COLO829 (cell line): ENCODE results near the gene COX6B2.
"Not testable (repeated sequence)": the region's sequence is repeated elsewhere in the genome, so short reads cannot be mapped to it uniquely, and the experiment has no call there.

Source experiments
- DNase-seq: peaks from one replicate; pipeline ENCODE4 v3.0.0; 2012; ENCODE audit warnings: low spot score

COX6B2 gene

GRCh38 chr19:55341595-55342531 lies 12.7 kb downstream of the COX6B2 start:
- DNase-seq, result no peak

- DNase-seq, result peak; percentile 59
Measured at GRCh38 chr19:55341171-55341588, 13.3 kb downstream of the COX6B2 start.

- DNase-seq, result no peak
Measured at GRCh38 chr19:55340784-55341147, 13.8 kb downstream of the COX6B2 start.

DNA sequence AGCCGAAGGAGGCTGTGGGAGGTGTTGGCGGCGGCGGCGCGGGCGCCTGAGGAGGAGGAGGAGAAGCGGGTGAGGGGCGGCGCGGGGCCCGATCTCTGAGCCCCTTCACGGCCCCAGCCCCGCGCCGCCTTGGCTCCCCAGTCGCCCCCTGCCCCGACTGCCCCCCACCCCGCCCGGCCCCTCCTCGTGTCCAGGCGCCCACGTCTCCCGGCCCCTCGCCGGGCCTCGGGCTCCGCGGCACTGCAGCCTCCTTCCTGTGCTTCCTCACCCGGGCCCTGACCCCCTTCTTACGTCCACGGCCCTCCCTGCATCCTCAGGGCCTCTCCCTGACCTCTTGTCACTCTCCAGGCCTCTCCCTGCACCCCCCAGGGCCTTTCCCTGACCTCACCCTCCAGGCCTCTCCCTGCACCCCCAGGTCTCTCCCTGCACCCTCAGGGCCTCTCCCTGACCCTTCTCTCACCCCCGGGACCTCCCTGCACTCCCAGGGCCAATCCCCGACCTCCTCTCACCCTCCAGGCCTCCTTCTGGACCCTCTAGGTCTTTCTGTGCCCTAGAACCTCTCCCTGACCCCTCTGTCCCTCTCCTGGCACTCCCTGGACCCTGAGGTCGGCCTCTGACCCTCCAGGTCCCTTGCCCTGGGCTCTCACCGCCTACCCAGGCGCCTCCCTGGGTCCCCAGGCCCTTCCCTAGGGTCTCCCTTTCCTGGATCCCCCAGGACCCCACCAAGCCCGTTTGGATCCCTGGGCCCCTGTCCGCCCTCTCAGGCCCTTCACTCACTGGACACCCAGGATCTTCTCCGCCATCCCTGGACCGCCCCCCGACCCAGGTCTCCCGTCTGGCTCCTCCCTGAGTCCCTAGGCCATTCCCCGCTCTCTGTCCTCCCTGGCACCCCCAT lies 14.4 kb downstream of the COX6B2 start:
- DNase-seq, result no peak

- peak; percentile 100 for DNase-seq
Measured at GRCh38 chr19:55339105-55339888, 15.2 kb downstream of the COX6B2 start, which contains the start of gene KMT5C. KMT5C (plus strand) TSS chr19:55339876; CDS start chr19:55341937, 2,061 bp downstream.

DNA sequence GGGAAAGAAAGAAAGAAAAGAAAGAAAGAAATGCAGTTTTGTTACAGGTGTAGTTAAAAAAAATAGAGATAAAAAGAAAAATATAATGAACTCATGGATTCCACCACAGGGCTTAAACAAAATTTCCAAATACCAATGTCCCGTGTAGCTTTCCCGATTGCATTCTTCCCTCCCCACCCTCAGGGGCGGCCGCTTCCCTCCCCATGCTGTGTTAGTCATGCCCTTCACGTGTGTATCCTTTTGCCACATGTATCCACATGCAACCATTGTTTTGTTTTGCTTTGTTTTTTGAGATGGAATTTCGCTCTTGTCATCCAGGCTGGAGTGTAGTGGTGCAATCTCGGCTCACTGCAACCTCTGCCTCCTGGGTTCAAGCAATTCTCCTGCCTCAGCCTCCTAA lies 18.4 kb downstream of the COX6B2 start:
- no peak for DNase-seq

GRCh38 chr19:55333870-55334269 lies 20.6 kb downstream of the COX6B2 start:
- DNase-seq, result no peak

DNA sequence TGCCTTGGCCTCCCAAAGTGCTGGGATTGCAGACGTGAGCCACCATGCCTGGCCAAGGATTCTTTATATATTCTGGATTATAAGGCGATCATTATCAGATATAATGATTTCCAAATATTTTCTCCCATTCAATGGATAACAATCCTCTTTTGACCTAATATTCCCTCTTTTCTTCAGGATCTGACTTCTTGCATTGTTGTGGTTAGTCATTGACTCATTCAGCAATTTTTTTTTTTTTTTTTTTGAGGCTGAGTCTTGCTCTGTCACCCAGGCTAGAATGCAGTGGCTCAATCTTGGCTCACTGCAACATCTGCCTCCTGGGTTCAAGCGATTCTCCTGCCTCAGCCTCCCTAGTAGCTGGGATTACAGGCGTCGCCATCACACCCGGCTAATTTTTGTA lies 24.7 kb downstream of the COX6B2 start:
- not testable (repeated sequence) for DNase-seq

DNA sequence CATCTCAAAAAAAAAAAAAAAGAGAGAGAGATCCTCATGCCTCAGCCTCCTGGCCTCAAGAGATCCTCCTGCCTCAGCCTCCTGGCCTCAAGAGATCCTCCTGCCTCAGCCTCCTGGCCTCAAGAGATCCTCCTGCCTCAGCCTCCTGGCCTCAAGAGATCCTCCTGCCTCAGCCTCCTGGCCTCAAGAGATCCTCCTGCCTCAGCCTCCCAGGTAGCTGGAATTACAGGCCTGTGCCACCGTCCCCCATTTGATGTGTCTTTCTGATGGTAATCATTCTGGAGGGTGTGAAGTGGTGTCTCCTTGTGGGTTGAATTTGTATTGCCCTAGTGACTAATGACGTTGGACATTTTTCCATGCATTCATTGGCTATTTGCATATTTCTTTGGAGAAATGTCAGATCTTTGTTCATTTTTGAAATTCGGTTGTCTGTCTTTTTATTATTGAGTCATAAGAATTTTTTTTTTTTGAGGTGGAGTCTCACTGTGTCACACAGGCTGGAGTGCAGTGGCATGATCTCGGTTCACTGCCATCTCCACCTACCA lies 25.7 kb downstream of the COX6B2 start:
- DNase-seq, result peak; percentile 48

- DNase-seq, result no peak
Measured at GRCh38 chr19:55325172-55325571, 29.3 kb downstream of the COX6B2 start, which contains the start of gene TMEM150B. TMEM150B (minus strand) TSS chr19:55325341; CDS start chr19:55321036, 4,305 bp downstream.

DNA sequence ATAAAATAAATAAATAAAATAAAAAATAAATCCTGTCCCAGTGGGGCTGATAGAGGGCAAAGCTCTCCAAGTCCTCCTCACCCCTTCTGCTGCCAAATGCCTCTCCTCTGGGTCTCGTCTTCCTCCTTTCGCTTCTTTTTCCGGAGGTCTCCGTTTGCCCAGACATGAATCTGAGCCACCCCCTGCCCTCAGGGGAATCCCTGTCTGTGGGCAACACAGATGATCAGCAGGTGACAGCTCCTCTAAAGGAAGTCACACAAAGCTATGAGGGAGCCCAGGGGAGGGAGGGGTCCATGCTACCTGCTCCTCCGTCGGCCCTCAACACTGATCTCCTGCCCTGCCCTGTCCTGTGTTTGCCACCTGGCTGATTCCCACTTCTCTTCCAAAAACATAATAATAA lies 29.9 kb downstream of the COX6B2 start:
- DNase-seq, result no peak

DNA sequence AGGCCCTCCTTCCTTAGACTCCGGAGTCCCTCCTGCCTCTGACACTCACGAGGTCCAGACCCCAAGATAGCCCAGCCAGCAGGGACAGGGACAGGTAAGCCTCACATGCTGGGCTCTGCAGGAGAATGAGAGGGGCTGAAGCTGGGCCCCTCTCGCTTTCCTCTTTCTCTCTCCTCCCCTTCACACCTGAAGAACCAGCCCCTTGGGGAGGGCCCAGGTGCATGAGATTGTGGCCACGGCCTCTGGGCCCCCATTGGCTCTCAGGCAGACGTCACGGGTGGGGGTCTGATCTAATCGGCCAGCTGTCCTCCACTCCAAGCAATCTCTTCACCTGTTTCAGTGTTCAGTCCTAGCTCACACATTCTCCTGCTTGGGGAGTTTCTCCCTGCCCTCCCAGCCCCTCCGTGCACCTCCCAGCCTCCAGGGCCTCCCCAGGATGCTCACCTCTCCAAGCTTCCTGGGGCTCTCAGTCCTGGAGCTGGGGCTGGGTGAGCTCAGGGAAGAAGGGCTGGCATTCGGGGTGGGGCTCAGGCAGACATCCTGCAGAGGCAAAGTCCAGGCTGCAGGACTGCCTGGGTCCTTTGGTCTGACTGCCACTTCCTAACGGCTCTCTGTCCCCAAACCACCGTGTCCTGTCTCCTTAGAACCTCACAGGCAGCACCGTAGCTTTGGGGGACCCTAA lies 32.2 kb downstream of the COX6B2 start:
- DNase-seq, result no peak

DNA sequence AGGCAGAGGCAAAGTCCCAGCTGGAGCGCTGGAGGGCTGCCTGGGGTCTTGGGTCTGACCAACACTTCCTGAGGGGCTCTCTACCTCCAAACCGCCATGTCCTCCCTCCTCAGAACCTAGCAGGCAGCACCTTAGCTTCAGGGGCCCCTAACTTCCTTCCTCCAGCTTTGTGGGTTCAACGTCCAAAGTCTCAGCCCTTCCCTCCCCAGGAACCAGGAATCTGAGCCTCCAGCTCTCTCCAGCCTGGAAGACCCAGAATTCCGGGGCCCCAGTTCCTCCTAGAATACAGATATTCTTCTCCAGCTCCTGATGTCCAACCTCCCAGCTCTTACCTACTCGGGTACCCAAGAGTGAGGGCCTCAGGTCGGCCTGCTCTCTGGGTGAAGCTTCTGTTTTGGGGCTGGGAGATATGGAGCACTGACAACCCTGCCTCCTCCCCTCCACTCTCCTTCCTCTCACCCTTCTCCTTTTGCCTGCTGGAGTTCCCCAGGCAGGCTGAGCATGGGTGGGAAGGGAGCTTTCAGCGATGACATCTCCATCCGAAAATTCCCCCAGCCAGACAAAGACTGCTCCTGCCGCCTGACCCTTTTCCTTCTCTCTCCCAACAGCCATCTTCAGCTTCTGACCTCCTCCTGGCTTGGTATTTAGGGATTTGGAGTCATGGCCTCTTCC lies 32.9 kb downstream of the COX6B2 start:
- DNase-seq, result no peak

DNA sequence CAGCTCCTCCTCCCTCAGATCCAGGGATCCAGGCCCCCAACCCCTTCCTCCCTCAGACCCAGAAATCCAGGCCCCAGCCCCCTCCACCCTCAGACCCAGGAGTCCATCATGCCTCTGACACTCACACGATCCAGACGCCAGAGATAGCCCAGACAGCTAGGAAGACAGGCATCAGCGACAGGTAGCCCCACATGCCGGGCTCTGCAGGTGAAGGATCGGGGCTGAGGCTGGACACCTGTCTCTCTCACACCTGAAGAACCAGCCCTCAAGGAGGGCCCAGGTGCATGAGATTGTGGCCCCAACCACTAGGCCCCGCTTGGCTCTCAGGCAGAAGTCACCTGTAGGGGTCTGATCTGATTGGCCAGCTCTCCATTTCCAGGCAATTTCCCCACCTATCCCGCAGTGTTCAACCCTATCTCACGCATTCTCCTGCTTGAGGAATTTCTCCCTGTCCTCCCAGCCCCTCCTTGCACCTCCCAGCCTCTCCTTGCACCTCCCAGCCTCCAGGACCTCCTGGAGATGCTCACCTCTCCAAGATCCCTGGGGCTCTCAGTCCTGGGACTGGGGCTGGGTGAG lies 33.6 kb downstream of the COX6B2 start:
- no peak for DNase-seq

DNA sequence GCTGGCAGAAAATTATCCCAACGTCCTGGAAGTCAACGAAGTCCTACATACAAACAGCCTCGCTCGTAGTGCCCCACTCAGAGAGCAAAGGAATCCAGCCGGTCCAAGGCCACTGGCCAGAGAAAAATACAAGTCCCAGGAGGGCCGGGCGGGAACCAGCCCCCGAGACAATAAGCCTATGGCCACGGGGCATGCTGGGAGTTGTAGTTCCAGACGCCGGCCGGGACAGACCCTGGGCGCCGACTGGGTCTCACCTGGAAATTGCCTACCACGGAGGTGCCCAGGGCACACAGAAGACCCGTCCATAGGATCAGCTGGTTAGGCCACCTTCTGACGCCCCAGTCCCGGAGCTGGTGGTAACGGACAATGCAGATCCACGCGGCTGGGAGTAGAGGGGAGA lies 34.7 kb downstream of the COX6B2 start:
- peak; percentile 58 for DNase-seq

DNA sequence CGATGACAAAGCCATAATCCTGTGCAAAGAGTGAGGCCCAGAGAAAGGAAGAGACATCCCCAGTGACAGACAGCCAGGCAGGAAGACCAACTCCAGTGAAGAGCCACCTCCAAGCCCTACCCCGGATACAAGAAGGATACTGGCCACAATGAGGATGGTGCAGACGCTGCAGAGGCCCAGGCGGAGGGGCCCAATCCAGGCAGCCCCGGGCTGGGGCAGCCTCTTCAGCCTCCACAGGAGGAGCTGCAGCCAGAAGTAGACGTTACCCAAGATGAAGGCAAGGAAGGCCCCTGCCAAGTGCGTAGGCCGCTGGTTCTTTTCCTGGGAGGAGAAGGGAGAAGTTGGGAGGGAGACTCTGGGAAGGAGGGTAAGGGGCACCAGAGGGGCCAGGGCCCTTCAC lies 37.9 kb downstream of the COX6B2 start:
- no peak for DNase-seq

- no peak for DNase-seq
Measured at GRCh38 chr19:55315956-55316525, 38.5 kb downstream of the COX6B2 start.

DNA sequence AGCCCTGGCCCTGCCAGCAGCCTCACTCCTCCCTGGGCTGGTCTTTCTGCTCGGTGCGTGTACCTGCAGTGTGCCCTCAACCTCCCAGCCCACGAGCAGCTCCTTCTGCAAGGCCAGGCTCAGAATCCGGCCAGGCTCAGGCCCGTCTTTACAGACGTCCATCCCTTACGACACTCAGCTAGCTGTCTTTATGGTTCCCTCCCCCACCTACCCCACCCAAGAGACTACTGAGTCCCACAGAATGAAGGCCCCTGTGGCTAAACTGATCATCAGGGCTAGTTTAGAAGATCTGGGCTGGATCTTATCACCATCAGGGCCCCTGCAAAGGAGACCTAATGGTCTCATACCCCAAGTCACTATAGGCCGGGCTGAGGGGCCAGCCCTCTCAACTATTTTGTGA lies 40.1 kb downstream of the COX6B2 start:
- no peak for DNase-seq

DNA sequence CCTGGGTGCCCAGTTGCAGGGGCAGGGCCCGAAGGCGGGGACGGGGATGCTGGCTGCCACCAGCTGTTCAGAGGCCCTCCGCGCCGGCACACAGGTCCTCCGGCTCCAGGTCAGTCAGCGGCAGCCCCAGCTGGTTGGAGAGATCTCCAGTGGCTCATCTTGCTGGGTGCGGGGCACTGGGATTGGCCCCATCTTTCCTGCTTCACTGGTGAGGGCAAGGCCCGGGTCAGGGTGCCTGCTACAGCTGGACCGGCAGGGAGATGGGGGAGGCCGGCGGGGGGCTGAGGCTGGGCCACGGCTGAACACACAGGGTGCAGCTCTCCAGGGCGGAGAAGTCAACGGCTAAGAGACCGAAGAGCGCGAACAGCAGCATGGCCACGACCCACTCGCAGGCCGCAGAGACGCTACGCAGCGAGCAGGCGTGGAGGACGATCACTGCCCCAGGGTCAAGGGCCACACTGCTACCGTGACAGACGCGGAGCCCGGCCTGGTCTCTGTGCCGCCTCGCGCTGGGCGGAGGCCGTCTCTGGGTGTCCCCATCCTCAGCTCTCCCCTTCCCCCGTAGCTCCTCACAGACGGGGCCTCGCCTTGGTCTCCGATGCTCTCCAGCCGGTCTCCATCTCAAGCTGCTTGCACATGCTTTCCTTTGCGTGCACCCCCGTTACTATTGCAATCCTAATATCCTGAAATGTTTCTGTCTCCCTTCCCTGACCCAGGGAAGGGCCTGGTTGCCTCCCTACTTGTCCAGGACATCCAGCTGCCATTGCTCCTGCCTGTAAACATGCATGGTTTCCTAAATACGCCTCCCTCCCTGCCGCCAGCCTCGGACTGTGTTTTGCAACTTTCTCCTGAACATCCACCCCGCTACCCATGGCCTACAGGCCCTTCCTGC lies 41.7 kb downstream of the COX6B2 start:
- DNase-seq, result no peak
